Neutrophil (primary cell): ENCODE data around the gene ATF5.

Experiments used
- H3K27ac ChIP-seq: fragments of 200-600 bp; sonication (generic); 2 replicates; pipeline ENCODE4 v1.5.1; 2016; ENCODE audit warnings: mild to moderate bottlenecking, moderate library complexity
- H3K27me3 ChIP-seq: fragments of 200-600 bp; sonication (generic); 2 replicates; pipeline ENCODE4 v1.6.0; 2016; ENCODE audit warnings: mild to moderate bottlenecking
- H3K36me3 ChIP-seq: fragments of 200-600 bp; sonication (generic); 2 replicates; pipeline ENCODE4 v1.5.1; 2017
- H3K4me1 ChIP-seq, 2 experiments: fragments of 200-600 bp in 1 of 2; sonication (generic) in 1 of 2; 1 replicate in 1 of 2; 2 replicates in 1 of 2; pipeline versions ENCODE4 v1.5.1 to v1.6.1; 2013 to 2016; ENCODE audit warnings: low read depth in 1 of 2, low read length in 1 of 2, mild to moderate bottlenecking in 1 of 2, moderate library complexity in 1 of 2; ENCODE audit not compliant: control insufficient read depth in 1 of 2, insufficient read depth in 1 of 2
- H3K4me3 ChIP-seq, 2 experiments: fragments of 200-600 bp in 1 of 2; sonication (generic) in 1 of 2; 1 replicate in 1 of 2; 2 replicates in 1 of 2; pipeline ENCODE4 v1.5.1; 2013 to 2016; ENCODE audit warnings: low read depth in 1 of 2, low read length in 1 of 2, mild to moderate bottlenecking in 1 of 2, moderate library complexity in 1 of 2
- H3K9me3 ChIP-seq: fragments of 200-600 bp; sonication (generic); 2 replicates; pipeline ENCODE4 v1.5.1; 2016
- CTCF ChIP-seq: fragments of 200-600 bp; sonication (generic); IDR thresholded peaks from 2 replicates; pipeline ENCODE4 v1.5.1; 2016; ENCODE audit warnings: antibody characterized with exemption

The ATF5 gene

GRCh38 chr19:49927526-49928264 lies 1.3 kb upstream of the ATF5 start:
- no peak overlapping the region for H3K4me3 ChIP-seq
- peaks cover 11 to 18% of the 10 kb centered on the region in 2 experiments for H3K4me1 ChIP-seq
- no peaks in the 10 kb centered on the region for H3K9me3 ChIP-seq
- TF ChIP-seq CTCF, result no peak
- H3K36me3 ChIP-seq, result peaks cover 21% of the 10 kb centered on the region
- no peak overlapping the region for H3K27ac ChIP-seq
- H3K27me3 ChIP-seq, result peaks cover 2% of the 10 kb centered on the region

GRCh38 chr19:49929611-49930482 lies 842 bp downstream of the ATF5 start:
- Histone ChIP-seq H3K9me3 (no peaks in the 10 kb centered on the region), H3K27me3 (peaks cover 5% of the 10 kb centered on the region), H3K4me3 (peak overlapping the region; percentile 63 to 97), H3K27ac (peak overlapping the region; percentile 88), H3K4me1 (peaks cover 11 to 18% of the 10 kb centered on the region in 2 experiments), H3K36me3 (peaks cover under 1% of the 10 kb centered on the region)
- TF ChIP-seq CTCF, result peak; percentile 28

GRCh38 chr19:49930483-49931011 lies 1.5 kb downstream of the ATF5 start:
- Histone ChIP-seq H3K9me3 (no peaks in the 10 kb centered on the region), H3K36me3 (no peaks in the 10 kb centered on the region), H3K27me3 (peaks cover 5% of the 10 kb centered on the region), H3K4me1 (peaks cover 11 to 18% of the 10 kb centered on the region in 2 experiments), H3K4me3 (peak overlapping the region; percentile 63 to 97), H3K27ac (peak overlapping the region; percentile 8)
- TF ChIP-seq CTCF, result no peak

GRCh38 chr19:49931293-49932040 lies 2.5 kb downstream of the ATF5 start:
- H3K4me1 ChIP-seq, result peaks cover 11 to 18% of the 10 kb centered on the region in 2 experiments
- H3K36me3 ChIP-seq, result no peaks in the 10 kb centered on the region
- no peak for TF ChIP-seq CTCF
- H3K9me3 ChIP-seq, result no peaks in the 10 kb centered on the region
- H3K27me3 ChIP-seq, result peaks cover 8% of the 10 kb centered on the region
- H3K4me3 ChIP-seq, result no peak overlapping the region
- peak overlapping the region; percentile 8 for H3K27ac ChIP-seq

- no peaks in the 10 kb centered on the region for H3K9me3 ChIP-seq
- peaks cover 11 to 18% of the 10 kb centered on the region in 2 experiments for H3K4me1 ChIP-seq
- peaks cover 9% of the 10 kb centered on the region for H3K27me3 ChIP-seq
- no peak overlapping the region for H3K27ac ChIP-seq
- TF ChIP-seq CTCF, result no peak
- H3K4me3 ChIP-seq, result no peak overlapping the region
- H3K36me3 ChIP-seq, result no peaks in the 10 kb centered on the region
Measured at GRCh38 chr19:49932041-49932451, 3.0 kb downstream of the ATF5 start.
